OCI-LY1 (cell line): ENCODE results near the gene ALDH16A1.

Experiments used
- CTCF ChIP-seq: fragments of 200-600 bp; sonication (generic), shearing (Covaris generic); IDR thresholded peaks from 2 replicates; pipeline ENCODE4 v1.5.1; 2017; ENCODE audit warnings: mild to moderate bottlenecking, antibody characterized with exemption, low read length, moderate library complexity, mixed read lengths
- EZH2 ChIP-seq: fragments of 200-600 bp; sonication (generic), shearing (Covaris generic); IDR thresholded peaks from 2 replicates; pipeline ENCODE4 v1.8.0; 2017; ENCODE audit warnings: borderline replicate concordance, mixed run types, mild to moderate bottlenecking, antibody characterized with exemption, low read length, moderate library complexity, mixed read lengths

DNA sequence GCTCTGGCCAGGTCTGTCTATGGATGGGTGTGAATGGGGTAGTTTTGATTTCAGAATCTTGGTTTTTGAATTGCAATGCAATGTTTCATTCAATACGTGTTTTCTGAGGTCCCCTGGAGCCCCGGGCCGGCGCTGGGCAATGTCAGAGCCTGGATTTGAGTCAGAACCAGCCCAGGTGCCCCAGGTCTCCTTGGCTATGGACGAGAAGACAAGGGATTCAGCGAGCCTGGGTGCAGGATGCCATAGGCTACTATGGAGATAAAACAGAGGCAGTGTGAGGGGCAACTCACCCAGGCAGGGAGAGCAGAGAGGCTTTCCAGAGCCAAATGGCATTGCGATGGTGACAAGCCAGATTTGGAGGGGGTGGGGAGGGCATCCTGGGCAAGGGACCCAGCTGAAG, 33.2 kb downstream of the ALDH16A1 start:
- TF ChIP-seq CTCF, result no peak
- no peak for TF ChIP-seq EZH2
